ENCODE data around the gene ZBTB17.

DNA sequence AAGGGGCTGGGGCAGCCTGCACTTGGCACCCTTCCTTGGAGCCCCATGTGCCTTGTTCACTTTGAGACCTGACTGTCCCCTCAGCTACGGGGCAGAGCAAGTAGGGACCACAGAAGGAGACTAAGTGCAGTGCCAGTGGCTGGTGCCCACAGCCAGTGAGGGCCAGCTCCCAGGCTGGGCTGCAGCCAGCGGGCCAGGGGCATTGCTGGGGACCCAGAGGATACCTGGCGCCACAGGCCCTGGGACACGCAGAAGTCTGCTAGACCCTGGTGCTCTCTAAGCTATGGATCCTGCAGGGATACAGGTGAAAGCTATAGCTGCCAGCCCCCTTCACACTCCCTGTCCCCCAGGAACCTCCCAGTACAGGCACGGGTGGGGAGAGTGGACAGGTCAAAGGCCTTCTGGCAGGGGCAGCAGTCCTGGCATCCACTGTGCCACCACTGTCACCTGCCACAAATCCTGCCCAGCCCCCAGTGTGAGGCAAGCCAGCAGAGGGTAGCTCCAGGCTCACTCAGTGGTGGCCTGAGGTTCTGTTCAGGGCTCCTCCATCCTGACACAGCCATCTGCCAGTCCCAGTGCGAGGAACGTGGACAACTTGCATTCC is 47.3 kb upstream of the ZBTB17 start:
- TF ChIP-seq, protein P1, sequence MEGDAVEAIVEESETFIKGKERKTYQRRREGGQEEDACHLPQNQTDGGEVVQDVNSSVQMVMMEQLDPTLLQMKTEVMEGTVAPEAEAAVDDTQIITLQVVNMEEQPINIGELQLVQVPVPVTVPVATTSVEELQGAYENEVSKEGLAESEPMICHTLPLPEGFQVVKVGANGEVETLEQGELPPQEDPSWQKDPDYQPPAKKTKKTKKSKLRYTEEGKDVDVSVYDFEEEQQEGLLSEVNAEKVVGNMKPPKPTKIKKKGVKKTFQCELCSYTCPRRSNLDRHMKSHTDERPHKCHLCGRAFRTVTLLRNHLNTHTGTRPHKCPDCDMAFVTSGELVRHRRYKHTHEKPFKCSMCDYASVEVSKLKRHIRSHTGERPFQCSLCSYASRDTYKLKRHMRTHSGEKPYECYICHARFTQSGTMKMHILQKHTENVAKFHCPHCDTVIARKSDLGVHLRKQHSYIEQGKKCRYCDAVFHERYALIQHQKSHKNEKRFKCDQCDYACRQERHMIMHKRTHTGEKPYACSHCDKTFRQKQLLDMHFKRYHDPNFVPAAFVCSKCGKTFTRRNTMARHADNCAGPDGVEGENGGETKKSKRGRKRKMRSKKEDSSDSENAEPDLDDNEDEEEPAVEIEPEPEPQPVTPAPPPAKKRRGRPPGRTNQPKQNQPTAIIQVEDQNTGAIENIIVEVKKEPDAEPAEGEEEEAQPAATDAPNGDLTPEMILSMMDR (IDR thresholded peaks at IDR 0.05), result no peak
- no peak for TF ChIP-seq POLR2A (IDR thresholded peaks at IDR 0.05)
- no peak for TF ChIP-seq POLR2AphosphoS5 (IDR thresholded peaks at IDR 0.05)

All from sigmoid colon (tissue), 4 donors.